ENCODE data around the gene BLM. TPM values are rescaled to one million over a fixed set of nuclear protein-coding genes. Genes with fewer than 3 reads are reported as not detected.

BLM gene
- total RNA-seq, 4 donors from 2014 or later, result 0.29 to 5.0 (median 0.48) TPM

DNA sequence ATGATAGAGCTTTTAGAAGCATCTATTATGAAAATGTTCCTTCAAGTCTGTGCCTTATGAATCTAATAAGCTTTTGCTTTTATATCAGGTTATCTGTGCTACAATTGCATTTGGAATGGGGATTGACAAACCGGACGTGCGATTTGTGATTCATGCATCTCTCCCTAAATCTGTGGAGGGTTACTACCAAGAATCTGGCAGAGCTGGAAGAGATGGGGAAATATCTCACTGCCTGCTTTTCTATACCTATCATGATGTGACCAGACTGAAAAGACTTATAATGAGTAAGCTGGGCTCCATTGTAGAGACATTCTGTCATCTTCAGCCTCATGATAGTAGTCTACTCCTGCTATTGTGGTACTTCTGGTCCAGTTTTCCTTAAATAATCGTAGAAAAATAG, 73.4 kb downstream of the BLM start:
- Histone ChIP-seq H3K9me3 (no peaks in the 10 kb centered on the region), H3K36me3 (no peaks in the 10 kb centered on the region), H3K27me3 (no peaks in the 10 kb centered on the region), H3K4me1 (no peaks in the 10 kb centered on the region), H3K27ac (no peak overlapping the region), H3K4me3 (no peak overlapping the region)
- intact Hi-C loops (cut with DNase I; ENCODE audit: low total_unique reads), result no loop called here
- TF ChIP-seq, protein P1, sequence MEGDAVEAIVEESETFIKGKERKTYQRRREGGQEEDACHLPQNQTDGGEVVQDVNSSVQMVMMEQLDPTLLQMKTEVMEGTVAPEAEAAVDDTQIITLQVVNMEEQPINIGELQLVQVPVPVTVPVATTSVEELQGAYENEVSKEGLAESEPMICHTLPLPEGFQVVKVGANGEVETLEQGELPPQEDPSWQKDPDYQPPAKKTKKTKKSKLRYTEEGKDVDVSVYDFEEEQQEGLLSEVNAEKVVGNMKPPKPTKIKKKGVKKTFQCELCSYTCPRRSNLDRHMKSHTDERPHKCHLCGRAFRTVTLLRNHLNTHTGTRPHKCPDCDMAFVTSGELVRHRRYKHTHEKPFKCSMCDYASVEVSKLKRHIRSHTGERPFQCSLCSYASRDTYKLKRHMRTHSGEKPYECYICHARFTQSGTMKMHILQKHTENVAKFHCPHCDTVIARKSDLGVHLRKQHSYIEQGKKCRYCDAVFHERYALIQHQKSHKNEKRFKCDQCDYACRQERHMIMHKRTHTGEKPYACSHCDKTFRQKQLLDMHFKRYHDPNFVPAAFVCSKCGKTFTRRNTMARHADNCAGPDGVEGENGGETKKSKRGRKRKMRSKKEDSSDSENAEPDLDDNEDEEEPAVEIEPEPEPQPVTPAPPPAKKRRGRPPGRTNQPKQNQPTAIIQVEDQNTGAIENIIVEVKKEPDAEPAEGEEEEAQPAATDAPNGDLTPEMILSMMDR (IDR thresholded peaks at IDR 0.05), result no peak
- TF ChIP-seq POLR2A (IDR thresholded peaks at IDR 0.05), result no peak
- no peak for DNase-seq

DNA sequence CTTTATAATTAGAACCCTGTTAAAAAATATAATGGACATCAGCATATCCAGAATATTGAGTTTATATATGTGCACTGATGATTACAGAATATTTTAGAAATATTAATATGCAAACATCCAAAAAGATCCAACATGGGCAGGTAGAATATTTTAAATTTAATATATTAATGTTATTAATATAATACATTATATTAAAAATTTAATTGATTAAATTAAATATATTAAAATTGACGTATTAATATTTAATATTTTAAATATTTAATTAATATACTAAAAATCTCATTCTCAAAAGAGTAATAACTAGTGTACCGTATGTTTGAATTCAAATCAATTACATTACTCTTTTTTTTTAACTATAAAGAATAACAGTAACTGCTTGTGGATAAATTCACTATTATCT, 77.4 kb downstream of the BLM start:
- H3K9me3 ChIP-seq, result no peaks in the 10 kb centered on the region
- intact Hi-C loops (cut with DNase I; ENCODE audit: low total_unique reads), result no loop called here
- no peak for DNase-seq
- TF ChIP-seq POLR2A (IDR thresholded peaks at IDR 0.05), result no peak
- TF ChIP-seq, protein P1 (IDR thresholded peaks at IDR 0.05), result no peak
- H3K27ac ChIP-seq, result no peak overlapping the region
- H3K4me1 ChIP-seq, result no peaks in the 10 kb centered on the region
- no peaks in the 10 kb centered on the region for H3K27me3 ChIP-seq
- no peaks in the 10 kb centered on the region for H3K36me3 ChIP-seq
- no peak overlapping the region for H3K4me3 ChIP-seq

DNA sequence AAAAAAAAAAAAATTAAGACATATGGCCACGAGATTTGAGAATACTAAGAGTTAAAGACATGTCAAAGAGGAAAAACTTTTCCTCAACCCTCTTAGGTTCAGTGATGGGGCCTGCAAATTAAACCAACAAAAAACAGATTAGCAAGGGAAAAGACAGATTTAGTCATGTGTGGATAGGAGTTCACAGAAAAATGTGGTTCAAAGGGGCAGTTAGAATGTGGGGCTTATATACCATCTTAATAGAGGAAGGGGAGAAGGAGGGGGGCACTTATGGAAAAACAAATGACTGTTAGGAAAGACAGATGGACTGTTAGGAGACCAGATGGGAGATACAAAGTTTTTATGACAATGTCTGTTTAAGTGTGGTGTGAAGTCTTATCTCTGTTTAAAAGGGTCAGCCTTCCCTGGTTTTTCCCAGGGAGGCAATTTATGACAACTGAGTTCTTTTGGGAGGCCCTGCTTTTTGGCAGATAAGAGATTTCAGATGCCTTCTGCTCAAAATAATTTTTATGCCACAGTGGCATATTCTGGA, 82.6 kb downstream of the BLM start:
- DNase-seq, result no peak
- no peaks in the 10 kb centered on the region for H3K4me1 ChIP-seq
- no peaks in the 10 kb centered on the region for H3K36me3 ChIP-seq
- H3K9me3 ChIP-seq, result no peaks in the 10 kb centered on the region
- intact Hi-C loops (cut with DNase I; ENCODE audit: low total_unique reads), result no loop called here
- no peaks in the 10 kb centered on the region for H3K27me3 ChIP-seq
- TF ChIP-seq POLR2A (IDR thresholded peaks at IDR 0.05), result no peak
- TF ChIP-seq, protein P1 (IDR thresholded peaks at IDR 0.05), result no peak
- no peak overlapping the region for H3K27ac ChIP-seq
- no peak overlapping the region for H3K4me3 ChIP-seq

DNA sequence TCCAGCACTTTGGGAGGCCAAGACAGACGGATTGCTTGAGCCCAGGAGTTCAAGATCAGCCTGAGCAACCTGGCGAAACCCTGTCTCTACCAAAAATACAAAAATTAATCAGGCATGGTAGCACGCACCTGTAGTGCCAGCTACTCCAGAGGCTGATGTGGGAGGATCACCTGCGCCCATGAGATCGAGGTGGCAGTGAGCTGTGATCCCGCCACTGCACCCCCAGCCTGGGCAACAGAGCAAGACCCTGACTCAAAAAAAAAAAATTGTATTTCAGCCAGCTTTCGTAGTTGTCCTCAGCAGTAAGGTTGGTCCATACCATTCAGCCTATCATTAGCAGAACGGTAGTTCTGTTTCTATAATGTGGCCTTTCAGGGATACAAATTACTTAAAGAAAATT, 84.7 kb downstream of the BLM start:
- Histone ChIP-seq H3K27me3 (no peaks in the 10 kb centered on the region), H3K9me3 (no peaks in the 10 kb centered on the region), H3K4me3 (no peak overlapping the region), H3K4me1 (no peaks in the 10 kb centered on the region), H3K36me3 (no peaks in the 10 kb centered on the region), H3K27ac (no peak overlapping the region)
- no peak for DNase-seq
- TF ChIP-seq, protein P1 (IDR thresholded peaks at IDR 0.05), result no peak
- TF ChIP-seq POLR2A (IDR thresholded peaks at IDR 0.05), result no peak
- intact Hi-C loops (cut with DNase I; ENCODE audit: low total_unique reads), result no loop called here

DNA sequence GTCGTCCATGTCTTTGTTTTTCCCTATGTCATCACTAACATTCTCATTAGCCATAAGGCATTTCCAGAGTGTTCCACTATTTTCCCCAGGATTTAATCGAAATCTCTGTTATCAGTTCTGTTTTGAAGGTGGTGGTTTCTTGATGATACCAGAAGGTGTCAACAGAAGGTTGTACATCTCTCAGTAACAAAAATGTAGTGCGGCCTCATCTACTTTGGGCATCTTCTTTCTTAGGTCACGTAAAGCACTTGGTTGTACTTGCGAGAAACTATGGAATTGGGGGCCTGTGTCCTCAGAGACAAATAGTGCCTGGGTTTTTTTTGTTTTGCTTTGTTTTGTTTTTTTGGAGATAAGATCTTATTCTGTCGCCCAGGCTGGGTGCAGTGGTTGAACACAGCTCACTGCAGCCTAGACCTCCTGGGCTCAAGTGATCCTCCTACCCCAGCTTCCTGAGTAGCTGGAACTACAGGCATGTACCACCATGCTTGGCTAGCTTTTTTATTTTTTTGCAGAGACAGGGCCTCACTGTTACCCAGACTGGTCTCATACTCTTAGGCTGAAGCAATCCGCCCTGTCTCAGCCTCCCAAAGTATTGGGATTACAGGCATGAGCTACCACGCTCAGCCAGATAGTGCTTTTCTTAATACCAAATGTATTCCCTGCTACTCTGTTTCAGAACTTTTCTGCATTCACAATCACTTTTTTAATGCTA, 90.1 kb downstream of the BLM start:
- H3K4me1 ChIP-seq, result no peaks in the 10 kb centered on the region
- no peak overlapping the region for H3K4me3 ChIP-seq
- H3K36me3 ChIP-seq, result no peaks in the 10 kb centered on the region
- intact Hi-C loops (cut with DNase I; ENCODE audit: low total_unique reads), result no loop called here
- H3K27ac ChIP-seq, result no peak overlapping the region
- no peak for TF ChIP-seq POLR2A (IDR thresholded peaks at IDR 0.05)
- TF ChIP-seq, protein P1 (IDR thresholded peaks at IDR 0.05), result no peak
- no peaks in the 10 kb centered on the region for H3K9me3 ChIP-seq
- no peaks in the 10 kb centered on the region for H3K27me3 ChIP-seq
- DNase-seq, result no peak
